ENCODE data around the gene GALNT14.

Gene GALNT14

DNA sequence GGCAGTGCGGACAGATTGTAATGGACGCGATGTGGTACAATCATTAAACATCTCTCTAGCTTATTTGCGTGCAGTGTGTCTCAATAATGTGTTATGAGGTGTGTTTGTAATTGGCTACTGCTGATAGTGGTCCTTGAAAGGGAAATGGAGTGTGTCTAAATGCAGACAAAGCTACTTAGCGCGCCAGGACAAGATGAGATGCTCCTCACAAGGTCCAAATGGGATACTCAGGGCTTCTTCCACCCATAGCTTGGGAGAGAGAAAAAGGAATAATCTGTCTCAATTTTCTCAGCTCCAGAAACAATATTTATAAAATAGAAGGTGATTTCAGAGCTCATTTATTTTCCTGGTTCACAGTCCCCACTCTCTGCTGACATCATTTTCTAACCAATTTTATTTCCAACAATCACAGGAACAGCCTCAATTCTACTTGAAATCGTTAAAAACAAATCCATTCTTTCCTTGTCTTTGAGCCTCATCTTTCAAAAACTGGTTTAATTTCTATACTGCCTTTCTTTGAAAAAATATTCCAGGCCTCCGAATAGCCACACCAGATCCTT lies 28.5 kb downstream of the GALNT14 start:
- H3K79me2 ChIP-seq, result no peaks in the 10 kb centered on the region
- no peaks in the 10 kb centered on the region for H3K4me1 ChIP-seq
- no peak overlapping the region for H3K9ac ChIP-seq
- H3K9me3 ChIP-seq (ENCODE audit: control insufficient read depth, low read length), result no peaks in the 10 kb centered on the region
- H3K36me3 ChIP-seq (ENCODE audit: control insufficient read depth, insufficient read depth, low read length), result no peaks in the 10 kb centered on the region
- TF ChIP-seq, protein P1, sequence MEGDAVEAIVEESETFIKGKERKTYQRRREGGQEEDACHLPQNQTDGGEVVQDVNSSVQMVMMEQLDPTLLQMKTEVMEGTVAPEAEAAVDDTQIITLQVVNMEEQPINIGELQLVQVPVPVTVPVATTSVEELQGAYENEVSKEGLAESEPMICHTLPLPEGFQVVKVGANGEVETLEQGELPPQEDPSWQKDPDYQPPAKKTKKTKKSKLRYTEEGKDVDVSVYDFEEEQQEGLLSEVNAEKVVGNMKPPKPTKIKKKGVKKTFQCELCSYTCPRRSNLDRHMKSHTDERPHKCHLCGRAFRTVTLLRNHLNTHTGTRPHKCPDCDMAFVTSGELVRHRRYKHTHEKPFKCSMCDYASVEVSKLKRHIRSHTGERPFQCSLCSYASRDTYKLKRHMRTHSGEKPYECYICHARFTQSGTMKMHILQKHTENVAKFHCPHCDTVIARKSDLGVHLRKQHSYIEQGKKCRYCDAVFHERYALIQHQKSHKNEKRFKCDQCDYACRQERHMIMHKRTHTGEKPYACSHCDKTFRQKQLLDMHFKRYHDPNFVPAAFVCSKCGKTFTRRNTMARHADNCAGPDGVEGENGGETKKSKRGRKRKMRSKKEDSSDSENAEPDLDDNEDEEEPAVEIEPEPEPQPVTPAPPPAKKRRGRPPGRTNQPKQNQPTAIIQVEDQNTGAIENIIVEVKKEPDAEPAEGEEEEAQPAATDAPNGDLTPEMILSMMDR (IDR thresholded peaks at IDR 0.05), result no peak
- H3K27ac ChIP-seq, result no peak overlapping the region
- no peaks in the 10 kb centered on the region for H3K27me3 ChIP-seq (ENCODE audit: control insufficient read depth, insufficient read depth, low read length)
- H2AFZ ChIP-seq, result no peak overlapping the region
- H3K4me2 ChIP-seq (ENCODE audit: low read length), result no peak overlapping the region
- H3K4me3 ChIP-seq (ENCODE audit: low read depth, low read length), result no peak overlapping the region

DNA sequence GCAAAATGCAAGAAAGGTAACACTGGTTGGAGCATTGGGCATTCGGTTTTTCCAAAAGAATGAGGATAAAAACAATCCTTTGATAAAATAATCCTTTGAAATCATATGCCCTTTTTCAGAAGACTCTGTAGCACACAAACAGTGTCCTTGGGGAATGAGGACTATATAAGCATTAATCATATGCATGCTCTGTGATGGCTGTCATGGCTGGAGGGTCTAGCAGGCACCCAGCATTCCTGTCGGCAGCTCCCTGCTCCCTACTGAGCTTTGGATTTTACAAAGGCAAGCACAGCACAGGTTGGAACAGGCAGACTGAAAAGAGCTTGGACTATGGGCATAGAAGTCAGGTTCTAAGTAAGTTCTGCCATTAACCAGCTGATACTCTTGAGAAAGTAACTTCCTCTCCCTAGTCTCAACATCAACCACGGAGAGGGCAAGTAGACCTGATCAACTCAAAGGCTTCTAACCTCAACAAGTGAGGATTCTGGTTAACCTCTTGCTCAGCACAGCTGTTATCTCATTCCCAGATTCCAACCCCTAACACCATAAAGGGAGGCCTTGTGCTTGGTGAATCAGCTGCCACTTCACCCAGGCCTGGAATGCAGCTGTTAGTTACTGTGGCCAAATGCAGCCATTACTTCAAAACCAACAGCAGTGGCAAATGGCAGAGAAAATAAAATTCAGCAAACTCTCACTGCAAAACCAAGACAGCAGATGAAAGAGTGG lies 29.5 kb downstream of the GALNT14 start:
- no peak overlapping the region for H3K4me2 ChIP-seq (ENCODE audit: low read length)
- no peak overlapping the region for H3K9ac ChIP-seq
- H3K4me1 ChIP-seq, result no peaks in the 10 kb centered on the region
- H3K79me2 ChIP-seq, result no peaks in the 10 kb centered on the region
- H3K4me3 ChIP-seq (ENCODE audit: low read depth, low read length), result no peak overlapping the region
- H3K36me3 ChIP-seq (ENCODE audit: control insufficient read depth, insufficient read depth, low read length), result no peaks in the 10 kb centered on the region
- no peak overlapping the region for H3K27ac ChIP-seq
- H3K27me3 ChIP-seq (ENCODE audit: control insufficient read depth, insufficient read depth, low read length), result no peaks in the 10 kb centered on the region
- H2AFZ ChIP-seq, result no peak overlapping the region
- TF ChIP-seq, protein P1 (IDR thresholded peaks at IDR 0.05), result no peak
- H3K9me3 ChIP-seq (ENCODE audit: control insufficient read depth, low read length), result no peaks in the 10 kb centered on the region

DNA sequence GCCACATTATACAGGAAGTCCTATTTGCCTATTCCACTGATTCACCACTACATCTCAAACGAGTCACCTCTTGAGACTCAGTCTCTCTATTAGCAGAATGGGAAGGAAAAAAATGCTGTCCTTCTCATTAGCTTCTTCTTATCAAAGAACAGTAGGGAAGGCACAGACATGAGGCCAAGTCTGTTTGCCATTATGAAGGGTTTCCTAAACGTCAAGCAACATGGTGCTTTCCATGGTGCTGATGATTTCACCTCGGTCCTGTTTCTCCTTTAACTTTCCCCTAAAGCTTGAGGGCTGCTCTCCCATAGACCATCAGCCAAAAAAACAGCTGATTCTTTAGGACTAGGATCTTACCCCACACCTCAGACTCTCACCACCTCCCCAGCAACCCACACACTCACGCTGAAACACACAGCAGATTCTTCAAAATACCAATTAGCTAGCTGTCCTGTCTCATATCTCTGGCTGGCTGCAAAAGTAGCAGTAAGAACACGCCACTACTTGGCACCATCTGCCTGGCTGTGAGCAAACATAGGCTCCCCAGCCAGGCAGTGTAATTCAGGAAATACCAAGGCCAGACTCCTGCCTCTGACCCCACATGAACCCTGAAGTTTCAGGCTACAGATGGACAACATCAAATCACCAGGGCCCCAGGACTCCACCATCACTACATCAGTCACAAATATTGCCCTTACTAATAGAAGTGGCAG lies 30.5 kb downstream of the GALNT14 start:
- Histone ChIP-seq H2AFZ (no peak overlapping the region), H3K4me2 (ENCODE audit: low read length) (no peak overlapping the region), H3K4me3 (ENCODE audit: low read depth, low read length) (no peak overlapping the region), H3K27ac (no peak overlapping the region), H3K4me1 (no peaks in the 10 kb centered on the region), H3K9ac (no peak overlapping the region), H3K9me3 (ENCODE audit: control insufficient read depth, low read length) (no peaks in the 10 kb centered on the region), H3K79me2 (no peaks in the 10 kb centered on the region), H3K36me3 (ENCODE audit: control insufficient read depth, insufficient read depth, low read length) (no peaks in the 10 kb centered on the region), H3K27me3 (ENCODE audit: control insufficient read depth, insufficient read depth, low read length) (no peaks in the 10 kb centered on the region)
- TF ChIP-seq, protein P1 (IDR thresholded peaks at IDR 0.05), result no peak

DNA sequence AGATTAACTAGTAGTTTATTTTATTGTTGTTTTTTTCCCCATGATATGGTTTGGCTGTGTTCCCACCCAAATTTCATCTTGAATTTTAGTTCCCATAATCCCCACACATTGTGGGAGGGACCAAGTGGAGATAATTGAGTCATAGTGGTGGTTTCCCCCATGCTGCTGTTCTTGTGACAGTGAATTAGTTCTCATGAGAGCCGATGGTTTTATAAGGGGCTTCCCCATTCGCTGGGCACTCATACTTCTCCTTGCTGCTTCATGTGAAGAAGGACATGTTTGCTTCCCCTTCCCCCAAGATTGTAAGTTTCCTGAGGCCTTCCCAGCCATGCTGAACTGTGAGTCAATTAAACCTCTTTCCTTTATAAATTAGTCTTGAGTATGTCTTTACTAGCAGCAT lies 36.5 kb downstream of the GALNT14 start:
- no peak overlapping the region for H3K4me2 ChIP-seq (ENCODE audit: low read length)
- H3K9me3 ChIP-seq (ENCODE audit: control insufficient read depth, low read length), result no peaks in the 10 kb centered on the region
- no peak overlapping the region for H3K4me3 ChIP-seq (ENCODE audit: low read depth, low read length)
- no peak overlapping the region for H2AFZ ChIP-seq
- H3K9ac ChIP-seq, result no peak overlapping the region
- H3K36me3 ChIP-seq (ENCODE audit: control insufficient read depth, insufficient read depth, low read length), result no peaks in the 10 kb centered on the region
- no peaks in the 10 kb centered on the region for H3K4me1 ChIP-seq
- no peaks in the 10 kb centered on the region for H3K27me3 ChIP-seq (ENCODE audit: control insufficient read depth, insufficient read depth, low read length)
- H3K79me2 ChIP-seq, result no peaks in the 10 kb centered on the region
- TF ChIP-seq, protein P1 (IDR thresholded peaks at IDR 0.05), result no peak
- no peak overlapping the region for H3K27ac ChIP-seq

Data from parathyroid adenoma (tissue), 2 donors.